Osteoblast (primary cell): ENCODE data around the gene OBSCN. TPM values are rescaled to one million over a fixed set of nuclear protein-coding genes. Genes with fewer than 3 reads are reported as not detected.
A peak's percentile ranks its signal among the peaks of the same experiment; 100 is the strongest.

Source experiments
- DNase-seq: peaks from one replicate; pipeline ENCODE4 v3.0.0; 2011; ENCODE audit warnings: low spot score, mixed read lengths; ENCODE audit not compliant: insufficient read length; ENCODE audit errors: missing footprints
- H2AFZ ChIP-seq: 2 replicates; pipeline ENCODE4 v1.6.0; 2011; ENCODE audit warnings: mild to moderate bottlenecking, low read length
- H3K27ac ChIP-seq: 2 replicates; pipeline ENCODE4 v1.5.1; 2011; ENCODE audit warnings: mild to moderate bottlenecking, low read depth, low read length, moderate library complexity
- H3K27me3 ChIP-seq: 2 replicates; pipeline ENCODE4 v1.6.0; 2012; ENCODE audit warnings: mild to moderate bottlenecking, control low read depth, inconsistent platforms, low read length, moderate library complexity; ENCODE audit not compliant: insufficient read depth
- H3K36me3 ChIP-seq: 2 replicates; pipeline ENCODE4 v1.5.1; 2011; ENCODE audit warnings: mild to moderate bottlenecking, low read length, control low read depth, moderate library complexity; ENCODE audit not compliant: insufficient read depth
- H3K4me1 ChIP-seq: 2 replicates; pipeline ENCODE4 v1.5.1; 2011; ENCODE audit warnings: mild to moderate bottlenecking, low read length, control low read depth, moderate library complexity; ENCODE audit not compliant: insufficient read depth
- H3K4me2 ChIP-seq: 2 replicates; pipeline ENCODE4 v1.6.0; 2011; ENCODE audit warnings: mild to moderate bottlenecking, low read length; ENCODE audit not compliant: insufficient read depth
- H3K4me3 ChIP-seq: fragments of 200-600 bp; sonication (generic); 3 replicates; pipeline ENCODE4 v1.5.1; 2012; ENCODE audit warnings: mild to moderate bottlenecking, low read length, inconsistent platforms; ENCODE audit not compliant: insufficient read depth
- H3K79me2 ChIP-seq: 2 replicates; pipeline ENCODE4 v1.6.0; 2012; ENCODE audit warnings: mild to moderate bottlenecking, low read length, control low read depth, inconsistent platforms; ENCODE audit not compliant: insufficient read depth
- H3K9me3 ChIP-seq: 2 replicates; pipeline ENCODE4 v1.5.1; 2011; ENCODE audit warnings: low read depth, low read length, control low read depth
- H4K20me1 ChIP-seq: 2 replicates; pipeline ENCODE4 v1.6.0; 2012; ENCODE audit warnings: mild to moderate bottlenecking, low read length, control low read depth; ENCODE audit not compliant: insufficient read depth
- total RNA-seq: library from RNA; depleted of rRNA; stranded (reverse); fragments of >200 nt; gene quantifications from 2 replicates; pipeline ENCODE4 v1.2.3, GENCODE V29; 2012
- TF ChIP-seq, protein P1 (sequence below): IDR thresholded peaks from 2 replicates; pipeline ENCODE4 v1.5.1; 2011; ENCODE audit warnings: mild to moderate bottlenecking, low read depth, low read length, moderate library complexity; ENCODE audit errors: extremely low read depth

The OBSCN gene
- total RNA-seq, 1 donor: 2.9 TPM

DNA sequence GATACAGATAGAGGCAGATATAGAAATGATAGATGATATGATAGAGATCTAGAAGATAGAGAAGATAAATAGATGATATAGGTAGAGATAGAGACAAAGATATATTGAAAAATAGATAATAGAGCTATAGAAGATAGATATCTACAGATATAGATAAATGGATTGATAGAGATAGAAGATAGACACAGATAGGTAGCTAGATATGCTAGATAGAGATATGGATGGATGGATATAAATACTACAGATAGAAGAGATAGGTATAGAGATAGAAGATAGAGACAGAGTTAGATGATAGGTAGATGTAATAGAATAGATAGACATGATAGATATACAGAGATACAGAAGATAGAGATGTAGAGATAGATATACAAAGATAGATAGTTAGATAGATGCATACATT is 177.4 kb downstream of the OBSCN start:
- Histone ChIP-seq H3K9me3 (no peaks in the 10 kb centered on the region), H4K20me1 (no peaks in the 10 kb centered on the region), H3K36me3 (no peaks in the 10 kb centered on the region), H3K4me1 (peaks cover 3% of the 10 kb centered on the region), H3K4me3 (no peak overlapping the region), H3K4me2 (no peak overlapping the region), H3K27ac (no peak overlapping the region), H3K79me2 (no peaks in the 10 kb centered on the region), H2AFZ (no peak overlapping the region), H3K27me3 (no peaks in the 10 kb centered on the region)
- TF ChIP-seq, protein P1, sequence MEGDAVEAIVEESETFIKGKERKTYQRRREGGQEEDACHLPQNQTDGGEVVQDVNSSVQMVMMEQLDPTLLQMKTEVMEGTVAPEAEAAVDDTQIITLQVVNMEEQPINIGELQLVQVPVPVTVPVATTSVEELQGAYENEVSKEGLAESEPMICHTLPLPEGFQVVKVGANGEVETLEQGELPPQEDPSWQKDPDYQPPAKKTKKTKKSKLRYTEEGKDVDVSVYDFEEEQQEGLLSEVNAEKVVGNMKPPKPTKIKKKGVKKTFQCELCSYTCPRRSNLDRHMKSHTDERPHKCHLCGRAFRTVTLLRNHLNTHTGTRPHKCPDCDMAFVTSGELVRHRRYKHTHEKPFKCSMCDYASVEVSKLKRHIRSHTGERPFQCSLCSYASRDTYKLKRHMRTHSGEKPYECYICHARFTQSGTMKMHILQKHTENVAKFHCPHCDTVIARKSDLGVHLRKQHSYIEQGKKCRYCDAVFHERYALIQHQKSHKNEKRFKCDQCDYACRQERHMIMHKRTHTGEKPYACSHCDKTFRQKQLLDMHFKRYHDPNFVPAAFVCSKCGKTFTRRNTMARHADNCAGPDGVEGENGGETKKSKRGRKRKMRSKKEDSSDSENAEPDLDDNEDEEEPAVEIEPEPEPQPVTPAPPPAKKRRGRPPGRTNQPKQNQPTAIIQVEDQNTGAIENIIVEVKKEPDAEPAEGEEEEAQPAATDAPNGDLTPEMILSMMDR: no peak
- no peak for DNase-seq

DNA sequence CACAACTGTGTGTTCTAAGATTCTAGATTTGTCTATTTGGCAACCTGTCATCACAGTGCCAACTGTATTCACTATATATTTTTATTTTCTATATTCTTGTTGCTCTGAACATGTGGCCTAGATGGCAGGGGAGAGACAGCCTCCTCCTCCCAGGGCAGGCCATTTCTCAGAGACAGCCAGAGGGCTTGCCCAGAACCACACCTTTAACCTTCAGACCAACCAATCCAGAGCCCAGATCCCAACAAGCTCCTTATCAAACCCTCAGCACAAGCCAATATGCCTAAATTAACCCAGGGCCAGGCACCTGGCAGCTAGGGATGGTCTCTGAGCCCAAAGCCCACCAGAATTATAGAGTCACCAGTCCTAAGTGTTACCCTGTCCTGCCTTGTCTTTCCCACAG is 179.5 kb downstream of the OBSCN start:
- Histone ChIP-seq H3K27ac (no peak overlapping the region), H3K9me3 (no peaks in the 10 kb centered on the region), H3K36me3 (peaks cover 1% of the 10 kb centered on the region), H2AFZ (no peak overlapping the region), H3K79me2 (no peaks in the 10 kb centered on the region), H3K4me2 (no peak overlapping the region), H4K20me1 (peaks cover 7% of the 10 kb centered on the region), H3K27me3 (no peaks in the 10 kb centered on the region), H3K4me1 (peaks cover 4% of the 10 kb centered on the region), H3K4me3 (no peak overlapping the region)
- no peak for DNase-seq
- TF ChIP-seq, protein P1: no peak

DNA sequence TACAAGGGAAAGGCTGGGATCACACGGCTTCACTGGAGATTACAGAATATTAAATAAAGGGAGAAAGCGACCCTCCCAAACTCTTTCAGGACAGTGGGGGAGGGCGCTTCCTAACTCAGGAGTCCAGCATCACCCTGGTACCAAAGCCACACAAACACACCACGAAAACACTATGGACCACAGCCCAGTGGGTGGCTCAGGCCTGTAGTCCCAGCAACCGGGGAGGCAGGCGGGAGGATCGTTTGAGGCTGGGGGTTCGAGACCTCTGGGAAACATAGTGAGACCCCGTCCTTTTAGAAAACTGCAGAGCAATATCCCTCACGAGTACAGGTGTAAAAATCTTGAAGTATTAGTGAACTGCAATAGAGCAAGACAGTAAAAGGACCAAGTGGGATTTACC is 182.8 kb downstream of the OBSCN start:
- Histone ChIP-seq H3K36me3 (peaks cover 15% of the 10 kb centered on the region), H3K27me3 (no peaks in the 10 kb centered on the region), H3K27ac (no peak overlapping the region), H3K9me3 (no peaks in the 10 kb centered on the region), H3K4me3 (no peak overlapping the region), H3K4me2 (no peak overlapping the region), H2AFZ (no peak overlapping the region), H3K79me2 (no peaks in the 10 kb centered on the region), H4K20me1 (peaks cover 14% of the 10 kb centered on the region), H3K4me1 (peaks cover 12% of the 10 kb centered on the region)
- peak; percentile 62 for DNase-seq
- TF ChIP-seq, protein P1: no peak

DNA sequence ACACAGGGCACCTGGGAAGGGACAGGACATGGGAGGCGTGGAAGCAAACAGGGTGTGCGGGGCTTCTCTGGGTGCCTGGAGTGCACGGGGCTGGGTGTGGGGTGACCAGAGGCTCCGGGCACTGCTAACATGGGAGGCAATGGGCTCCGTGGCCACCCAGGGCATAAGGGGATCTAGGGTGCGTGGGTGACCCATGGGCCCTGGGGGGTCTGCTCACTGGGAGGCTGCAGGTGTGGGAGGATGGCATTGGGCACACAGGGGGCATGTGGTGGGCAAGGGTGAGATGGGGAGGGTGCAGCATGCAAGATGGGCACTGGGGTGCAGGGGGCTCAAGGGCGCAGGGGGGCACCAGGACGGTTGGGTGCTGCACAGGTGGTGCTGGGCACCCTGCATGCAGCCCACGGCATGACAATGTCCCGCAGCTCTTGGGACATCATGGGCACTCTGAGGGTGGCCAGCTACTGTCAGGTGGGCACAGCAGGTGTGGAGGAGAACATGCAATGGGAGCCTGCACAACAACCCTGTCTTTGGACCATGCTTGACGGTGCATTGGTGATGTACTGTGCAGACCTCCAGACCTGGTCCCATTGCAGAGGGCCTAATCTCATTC is 183.7 kb downstream of the OBSCN start:
- Histone ChIP-seq H3K9me3 (no peaks in the 10 kb centered on the region), H3K27ac (no peak overlapping the region), H3K4me1 (peaks cover 12% of the 10 kb centered on the region), H3K79me2 (no peaks in the 10 kb centered on the region), H4K20me1 (peaks cover 14% of the 10 kb centered on the region), H3K27me3 (no peaks in the 10 kb centered on the region), H2AFZ (no peak overlapping the region), H3K4me3 (no peak overlapping the region), H3K36me3 (peaks cover 24% of the 10 kb centered on the region), H3K4me2 (no peak overlapping the region)
- TF ChIP-seq, protein P1: no peak
- DNase-seq: no peak
